ENCODE data around the gene CMC1.

Gene CMC1

GRCh38 chr3:28349469-28350000 is 108.1 kb downstream of the CMC1 start:
- Histone ChIP-seq H3K27me3 (ENCODE audit: low read depth, low read length) (no peaks in the 10 kb centered on the region), H3K27ac (ENCODE audit: low read length) (peak overlapping the region; percentile 82), H4K20me1 (ENCODE audit: insufficient read depth, low read length) (no peaks in the 10 kb centered on the region), H3K9ac (ENCODE audit: low read length) (peak overlapping the region; percentile 98), H3K4me2 (ENCODE audit: low read length) (peak overlapping the region; percentile 80), H3K79me2 (ENCODE audit: low read length) (peaks cover 45% of the 10 kb centered on the region), H2AFZ (ENCODE audit: low read depth, low read length) (peak overlapping the region; percentile 76), H3K4me3 (ENCODE audit: low read length) (peak overlapping the region; percentile 89), H3K9me3 (ENCODE audit: insufficient read depth, low read length) (peaks cover 13% of the 10 kb centered on the region; the same call in 1 of the 2 replicates), H3K36me3 (replicated peaks; ENCODE audit: low read depth, low read length) (peaks cover 31% of the 10 kb centered on the region), H3K4me1 (ENCODE audit: low read length) (peaks cover 21% of the 10 kb centered on the region)
- TF ChIP-seq EZH2phosphoT487 (IDR thresholded peaks at IDR 0.05; ENCODE audit: low read depth) (no peak), CTCF (IDR thresholded peaks at IDR 0.05; ENCODE audit: low read depth, low read length) (no peak; the same call in 1 of the 2 replicates)

Data from OCI-LY3 (cell line).